Measurements from ENCODE around the gene PHF20. TPM values are rescaled to one million over a fixed set of nuclear protein-coding genes. Genes with fewer than 3 reads are reported as not detected.

PHF20 gene
- total RNA-seq, 4 donors from 2014 or later = 16.1 to 92.4 (median 29.3) TPM

DNA sequence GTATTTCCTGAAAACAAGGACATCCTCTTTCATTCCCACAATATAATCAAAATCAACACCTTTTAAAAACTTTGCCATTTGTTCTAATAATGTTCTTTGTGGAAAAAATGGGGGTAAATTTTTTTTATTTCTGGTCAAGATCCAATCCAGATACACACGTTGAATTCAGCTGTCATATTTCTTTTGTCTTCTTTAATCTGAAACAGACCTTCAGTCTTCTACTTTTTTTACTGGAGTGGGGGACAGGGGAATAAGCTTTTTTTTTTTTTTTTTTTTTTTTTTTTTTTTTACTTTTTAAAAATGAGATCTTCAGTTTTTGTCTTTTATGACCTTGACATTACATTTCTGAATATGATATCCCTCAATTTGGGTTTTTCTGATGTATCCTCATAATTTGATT is 113.4 kb downstream of the PHF20 start:
- Histone ChIP-seq H3K36me3 (peaks cover 0 to 4% (median 0%) of the 10 kb centered on the region in 3 donors), H3K4me1 (no peaks in the 10 kb centered on the region), H3K27ac (no peak overlapping the region), H3K27me3 (no peaks in the 10 kb centered on the region), H3K4me3 (no peak overlapping the region), H3K9me3 (no peaks in the 10 kb centered on the region)
- no peak for DNase-seq
- TF ChIP-seq, protein P1, sequence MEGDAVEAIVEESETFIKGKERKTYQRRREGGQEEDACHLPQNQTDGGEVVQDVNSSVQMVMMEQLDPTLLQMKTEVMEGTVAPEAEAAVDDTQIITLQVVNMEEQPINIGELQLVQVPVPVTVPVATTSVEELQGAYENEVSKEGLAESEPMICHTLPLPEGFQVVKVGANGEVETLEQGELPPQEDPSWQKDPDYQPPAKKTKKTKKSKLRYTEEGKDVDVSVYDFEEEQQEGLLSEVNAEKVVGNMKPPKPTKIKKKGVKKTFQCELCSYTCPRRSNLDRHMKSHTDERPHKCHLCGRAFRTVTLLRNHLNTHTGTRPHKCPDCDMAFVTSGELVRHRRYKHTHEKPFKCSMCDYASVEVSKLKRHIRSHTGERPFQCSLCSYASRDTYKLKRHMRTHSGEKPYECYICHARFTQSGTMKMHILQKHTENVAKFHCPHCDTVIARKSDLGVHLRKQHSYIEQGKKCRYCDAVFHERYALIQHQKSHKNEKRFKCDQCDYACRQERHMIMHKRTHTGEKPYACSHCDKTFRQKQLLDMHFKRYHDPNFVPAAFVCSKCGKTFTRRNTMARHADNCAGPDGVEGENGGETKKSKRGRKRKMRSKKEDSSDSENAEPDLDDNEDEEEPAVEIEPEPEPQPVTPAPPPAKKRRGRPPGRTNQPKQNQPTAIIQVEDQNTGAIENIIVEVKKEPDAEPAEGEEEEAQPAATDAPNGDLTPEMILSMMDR (IDR thresholded peaks at IDR 0.05) = no peak
- TF ChIP-seq POLR2A (IDR thresholded peaks at IDR 0.05) = no peak

DNA sequence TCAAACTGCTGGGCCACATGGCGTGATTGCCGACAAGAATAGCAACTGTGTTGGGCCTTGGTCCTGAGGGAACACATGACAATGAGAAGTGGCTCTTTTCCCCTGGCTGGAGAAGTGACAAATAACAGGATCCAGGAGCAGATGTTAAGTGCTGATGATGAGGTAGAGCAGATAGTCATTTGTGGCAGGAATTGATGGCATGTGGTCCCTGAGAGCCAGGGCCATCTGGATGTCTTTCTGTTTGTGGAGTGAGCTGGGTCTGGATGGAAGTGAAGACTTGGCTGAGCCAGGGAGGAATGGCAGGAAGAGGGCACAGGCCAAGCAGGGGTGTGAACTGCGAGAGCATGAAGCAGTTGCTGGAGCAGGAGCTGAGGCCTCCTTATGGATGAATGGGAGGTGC is 114.7 kb downstream of the PHF20 start:
- Histone ChIP-seq H3K27me3 (no peaks in the 10 kb centered on the region), H3K27ac (no peak overlapping the region), H3K9me3 (no peaks in the 10 kb centered on the region), H3K4me1 (no peaks in the 10 kb centered on the region), H3K4me3 (no peak overlapping the region), H3K36me3 (peaks cover 0 to 4% (median 0%) of the 10 kb centered on the region in 3 donors)
- TF ChIP-seq, protein P1 (IDR thresholded peaks at IDR 0.05) = no peak
- TF ChIP-seq POLR2A (IDR thresholded peaks at IDR 0.05) = no peak
- no peak for DNase-seq

DNA sequence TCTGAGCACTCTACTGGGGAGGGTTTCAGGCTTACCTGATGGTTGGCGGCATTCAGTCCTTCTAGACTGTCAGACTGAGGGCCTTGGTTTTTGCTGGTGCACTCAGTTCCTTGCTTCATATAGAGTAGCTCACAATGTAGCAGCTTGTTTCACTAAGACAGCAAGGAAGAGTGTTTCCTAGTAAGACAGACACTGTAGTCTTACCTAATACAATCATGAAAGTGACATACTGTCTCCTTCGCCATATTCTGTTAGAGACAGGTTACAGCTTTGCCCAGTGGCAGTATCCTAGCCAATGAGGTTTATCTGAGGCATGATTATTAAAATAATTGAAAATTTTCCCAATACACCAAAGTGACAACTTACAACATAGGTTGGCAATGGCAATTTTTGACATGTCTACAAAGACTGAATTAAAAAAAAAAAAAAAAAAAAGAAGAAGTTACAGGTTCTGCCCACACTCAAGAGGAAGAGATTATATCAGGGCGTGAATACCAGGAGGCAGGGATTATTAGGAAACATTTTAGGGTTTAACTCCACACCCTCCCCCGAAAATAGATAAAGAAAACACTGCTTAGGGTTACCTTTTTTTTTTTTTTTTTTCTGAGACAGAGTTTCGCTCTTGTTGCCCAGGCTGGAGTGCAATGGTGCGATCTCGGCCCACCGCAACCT is 115.7 kb downstream of the PHF20 start:
- H3K4me3 ChIP-seq = no peak overlapping the region
- peaks cover 0 to 4% (median 0%) of the 10 kb centered on the region in 3 donors for H3K36me3 ChIP-seq
- TF ChIP-seq, protein P1 (IDR thresholded peaks at IDR 0.05) = no peak
- no peak for TF ChIP-seq POLR2A (IDR thresholded peaks at IDR 0.05)
- no peak overlapping the region for H3K27ac ChIP-seq
- no peaks in the 10 kb centered on the region for H3K27me3 ChIP-seq
- no peaks in the 10 kb centered on the region for H3K9me3 ChIP-seq
- DNase-seq = no peak
- no peaks in the 10 kb centered on the region for H3K4me1 ChIP-seq

DNA sequence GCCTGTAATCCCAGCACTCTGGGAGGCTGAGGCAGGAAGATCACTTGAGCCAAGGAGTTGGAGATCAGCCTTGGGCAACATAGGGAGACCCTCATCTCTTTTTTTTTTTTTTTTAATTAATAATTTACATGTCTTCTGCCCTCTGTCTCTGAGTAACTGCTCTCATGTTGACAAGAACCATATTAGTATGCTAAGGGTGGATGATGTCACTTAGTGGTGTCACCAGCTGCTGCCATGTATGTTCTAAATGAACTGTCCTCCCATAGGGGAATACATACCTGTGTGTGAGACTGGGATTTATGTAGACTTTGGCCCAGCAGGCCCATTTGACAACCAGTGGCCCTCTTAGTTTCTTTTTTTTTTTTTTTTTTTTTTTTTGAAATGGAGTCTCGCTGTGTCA is 116.8 kb downstream of the PHF20 start:
- no peaks in the 10 kb centered on the region for H3K4me1 ChIP-seq
- no peak for DNase-seq
- H3K4me3 ChIP-seq = no peak overlapping the region
- no peak overlapping the region for H3K27ac ChIP-seq
- no peaks in the 10 kb centered on the region for H3K27me3 ChIP-seq
- TF ChIP-seq POLR2A (IDR thresholded peaks at IDR 0.05) = no peak
- TF ChIP-seq, protein P1 (IDR thresholded peaks at IDR 0.05) = no peak
- peaks cover 0 to 4% (median 0%) of the 10 kb centered on the region in 3 donors for H3K36me3 ChIP-seq
- no peaks in the 10 kb centered on the region for H3K9me3 ChIP-seq

DNA sequence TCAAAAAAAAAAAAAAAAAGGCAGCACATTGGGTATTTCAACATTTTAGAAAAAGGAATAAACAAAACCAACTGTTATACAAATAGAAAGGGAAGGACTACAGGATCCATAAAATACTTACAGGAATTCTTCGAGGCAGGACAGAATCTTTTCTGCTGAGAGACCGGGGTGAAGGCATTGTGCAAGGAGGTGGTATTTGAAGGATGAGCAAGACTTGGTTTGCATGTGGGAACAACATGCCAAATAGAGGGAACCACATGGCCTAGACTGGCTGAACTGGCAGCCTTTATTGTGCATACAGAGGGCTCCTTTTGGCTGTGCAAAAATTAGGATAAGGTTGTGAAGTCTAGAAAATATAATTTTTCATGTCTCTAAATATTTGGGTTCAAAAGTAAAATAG is 119.6 kb downstream of the PHF20 start:
- Histone ChIP-seq H3K27ac (no peak overlapping the region), H3K4me3 (no peak overlapping the region)
- TF ChIP-seq, protein P1 (IDR thresholded peaks at IDR 0.05) = no peak
- no peak for TF ChIP-seq POLR2A (IDR thresholded peaks at IDR 0.05)

More for the DNA sequence above, 119.6 kb downstream of the PHF20 start:
- Histone ChIP-seq H3K36me3 (peaks cover 0 to 1% (median 0%) of the 10 kb centered on the region in 3 donors), H3K9me3 (no peaks in the 10 kb centered on the region), H3K27me3 (no peaks in the 10 kb centered on the region), H3K4me1 (no peaks in the 10 kb centered on the region)
- DNase-seq = no peak
